Measurements from ENCODE around the gene TENM4.

Gene TENM4

GRCh38 chr11:78748918-78749690, 691.7 kb downstream of the TENM4 start:
- no peak for DNase-seq (ENCODE audit: low read depth in 3 of 3)

GRCh38 chr11:78744949-78745348, 695.9 kb downstream of the TENM4 start:
- DNase-seq (ENCODE audit: low read depth in 3 of 3) = no peak

- DNase-seq (ENCODE audit: low read depth in 3 of 3) = no peak
Observed at GRCh38 chr11:78744202-78744601, 696.6 kb downstream of the TENM4 start.

- no peak for DNase-seq (ENCODE audit: low read depth in 3 of 3)
Observed at GRCh38 chr11:78742430-78742829, 698.4 kb downstream of the TENM4 start.

GRCh38 chr11:78741741-78742140, 699.1 kb downstream of the TENM4 start:
- DNase-seq (ENCODE audit: low read depth in 3 of 3) = no peak

- no peak for DNase-seq (ENCODE audit: low read depth in 3 of 3)
Observed at GRCh38 chr11:78740199-78741071, 700.4 kb downstream of the TENM4 start.

GRCh38 chr11:78737891-78738290, 702.9 kb downstream of the TENM4 start:
- no peak for DNase-seq (ENCODE audit: low read depth in 3 of 3)

- no peak for DNase-seq (ENCODE audit: low read depth in 3 of 3)
Observed at GRCh38 chr11:78737301-78737700, 703.5 kb downstream of the TENM4 start.

- DNase-seq (ENCODE audit: low read depth in 3 of 3) = no peak
Observed at GRCh38 chr11:78735711-78736110, 705.1 kb downstream of the TENM4 start.

- no peak for DNase-seq (ENCODE audit: low read depth in 3 of 3)
Observed at GRCh38 chr11:78733031-78733430, 707.8 kb downstream of the TENM4 start.

- no peak for DNase-seq (ENCODE audit: low read depth in 3 of 3)
Observed at GRCh38 chr11:78732246-78732645, 708.6 kb downstream of the TENM4 start.

GRCh38 chr11:78731027-78731426, 709.8 kb downstream of the TENM4 start:
- DNase-seq (ENCODE audit: low read depth in 3 of 3) = no peak

GRCh38 chr11:78730267-78730824, 710.5 kb downstream of the TENM4 start:
- no peak for DNase-seq (ENCODE audit: low read depth in 3 of 3)

- no peak for DNase-seq (ENCODE audit: low read depth in 3 of 3)
Observed at GRCh38 chr11:78727816-78728215, 713.0 kb downstream of the TENM4 start.

GRCh38 chr11:78725200-78725599, 715.6 kb downstream of the TENM4 start:
- DNase-seq (ENCODE audit: low read depth in 3 of 3) = no peak

GRCh38 chr11:78722786-78723185, 718.0 kb downstream of the TENM4 start:
- DNase-seq (ENCODE audit: low read depth in 3 of 3) = no peak

GRCh38 chr11:78720281-78720989, 720.4 kb downstream of the TENM4 start:
- DNase-seq (ENCODE audit: low read depth in 3 of 3) = no peak

- DNase-seq (ENCODE audit: low read depth in 3 of 3) = no peak
Observed at GRCh38 chr11:78717041-78717440, 723.8 kb downstream of the TENM4 start.

- DNase-seq (ENCODE audit: low read depth in 3 of 3) = peak; percentile 1 to 56 (median 2)
Observed at GRCh38 chr11:78715639-78716311, 725.1 kb downstream of the TENM4 start.

GRCh38 chr11:78714539-78714938, 726.3 kb downstream of the TENM4 start:
- no peak for DNase-seq (ENCODE audit: low read depth in 3 of 3)

- no peak for DNase-seq (ENCODE audit: low read depth in 3 of 3)
Observed at GRCh38 chr11:78711735-78712134, 729.1 kb downstream of the TENM4 start.

Data from stimulated activated CD4-positive, alpha-beta T cell treated with anti-CD3 and anti-CD28 coated beads, TNF-alpha, amount 100 ng/mL, for 24 hours (primary cell).